ENCODE data around the gene REEP5.
A peak's percentile ranks its signal among the peaks of the same experiment; 100 is the strongest.

Gene REEP5

GRCh38 chr5:112876362-112876761 is 45.7 kb downstream of the REEP5 start:
- Histone ChIP-seq H3K4me3 (ENCODE audit: low read depth in 1 of 5, low read length in 5 of 5) (no peak overlapping the region), H3K9ac (ENCODE audit: low read length in 5 of 5) (peak overlapping the region in 2 of 5 donors; percentile 6 to 49), H3K27me3 (ENCODE audit: control insufficient read depth in 5 of 5, insufficient read depth in 4 of 5, low read length in 5 of 5) (no peaks in the 10 kb centered on the region), H3K4me1 (ENCODE audit: control insufficient read depth in 5 of 5, insufficient read depth in 5 of 5, low read length in 5 of 5) (peaks cover 0 to 7% (median 0%) of the 10 kb centered on the region in 5 donors), H3K36me3 (ENCODE audit: control insufficient read depth in 5 of 5, insufficient read depth in 5 of 5, low read length in 5 of 5) (peaks cover 23 to 40% (median 31%) of the 10 kb centered on the region in 5 donors), H3K27ac (ENCODE audit: low read depth, low read length) (peak overlapping the region; percentile 7), H3K9me3 (ENCODE audit: control insufficient read depth in 5 of 5, low read length in 5 of 5) (no peaks in the 10 kb centered on the region)

- H3K36me3 ChIP-seq (ENCODE audit: control insufficient read depth in 5 of 5, insufficient read depth in 5 of 5, low read length in 5 of 5), result peaks cover 20 to 57% (median 43%) of the 10 kb centered on the region in 5 donors
These were observed 51.1 kb downstream of the REEP5 start for GRCh38 chr5:112870966-112871365.

GRCh38 chr5:112869948-112870347 is 52.1 kb downstream of the REEP5 start:
- H3K4me1 ChIP-seq (ENCODE audit: control insufficient read depth in 5 of 5, insufficient read depth in 5 of 5, low read length in 5 of 5), result peaks cover 0 to 4% (median 0%) of the 10 kb centered on the region in 5 donors
- no peak overlapping the region for H3K9ac ChIP-seq (ENCODE audit: low read length in 5 of 5)
- no peaks in the 10 kb centered on the region for H3K9me3 ChIP-seq (ENCODE audit: control insufficient read depth in 5 of 5, low read length in 5 of 5)
- no peak overlapping the region for H3K27ac ChIP-seq (ENCODE audit: low read depth, low read length)
- no peak overlapping the region for H3K4me3 ChIP-seq (ENCODE audit: low read depth in 1 of 5, low read length in 5 of 5)
- H3K36me3 ChIP-seq (ENCODE audit: control insufficient read depth in 5 of 5, insufficient read depth in 5 of 5, low read length in 5 of 5), result peaks cover 24 to 60% (median 43%) of the 10 kb centered on the region in 5 donors
- no peaks in the 10 kb centered on the region for H3K27me3 ChIP-seq (ENCODE audit: control insufficient read depth in 5 of 5, insufficient read depth in 4 of 5, low read length in 5 of 5)

More at GRCh38 chr5:112870966-112871365, 51.1 kb downstream of the REEP5 start:
- peaks cover 0 to 4% (median 0%) of the 10 kb centered on the region in 5 donors for H3K4me1 ChIP-seq (ENCODE audit: control insufficient read depth in 5 of 5, insufficient read depth in 5 of 5, low read length in 5 of 5)
- H3K27ac ChIP-seq (ENCODE audit: low read depth, low read length), result no peak overlapping the region
- H3K27me3 ChIP-seq (ENCODE audit: control insufficient read depth in 5 of 5, insufficient read depth in 4 of 5, low read length in 5 of 5), result no peaks in the 10 kb centered on the region
- no peak overlapping the region for H3K4me3 ChIP-seq (ENCODE audit: low read depth in 1 of 5, low read length in 5 of 5)
- H3K9ac ChIP-seq (ENCODE audit: low read length in 5 of 5), result no peak overlapping the region
- no peaks in the 10 kb centered on the region for H3K9me3 ChIP-seq (ENCODE audit: control insufficient read depth in 5 of 5, low read length in 5 of 5)

- Histone ChIP-seq H3K27me3 (ENCODE audit: control insufficient read depth in 5 of 5, insufficient read depth in 4 of 5, low read length in 5 of 5) (no peaks in the 10 kb centered on the region), H3K4me3 (ENCODE audit: low read depth in 1 of 5, low read length in 5 of 5) (no peak overlapping the region), H3K9ac (ENCODE audit: low read length in 5 of 5) (no peak overlapping the region), H3K4me1 (ENCODE audit: control insufficient read depth in 5 of 5, insufficient read depth in 5 of 5, low read length in 5 of 5) (peaks cover 0 to 20% (median 12%) of the 10 kb centered on the region in 5 donors), H3K27ac (ENCODE audit: low read depth, low read length) (no peak overlapping the region), H3K36me3 (ENCODE audit: control insufficient read depth in 5 of 5, insufficient read depth in 5 of 5, low read length in 5 of 5) (peaks cover 29 to 66% (median 55%) of the 10 kb centered on the region in 5 donors), H3K9me3 (ENCODE audit: control insufficient read depth in 5 of 5, low read length in 5 of 5) (no peaks in the 10 kb centered on the region)
These were observed 54.6 kb downstream of the REEP5 start for GRCh38 chr5:112867411-112867810.

GRCh38 chr5:112866739-112867138 is 55.3 kb downstream of the REEP5 start:
- Histone ChIP-seq H3K4me1 (ENCODE audit: control insufficient read depth in 5 of 5, insufficient read depth in 5 of 5, low read length in 5 of 5) (peaks cover 0 to 27% (median 19%) of the 10 kb centered on the region in 5 donors), H3K27me3 (ENCODE audit: control insufficient read depth in 5 of 5, insufficient read depth in 4 of 5, low read length in 5 of 5) (no peaks in the 10 kb centered on the region), H3K9me3 (ENCODE audit: control insufficient read depth in 5 of 5, low read length in 5 of 5) (no peaks in the 10 kb centered on the region), H3K4me3 (ENCODE audit: low read depth in 1 of 5, low read length in 5 of 5) (no peak overlapping the region), H3K36me3 (ENCODE audit: control insufficient read depth in 5 of 5, insufficient read depth in 5 of 5, low read length in 5 of 5) (peaks cover 29 to 66% (median 55%) of the 10 kb centered on the region in 5 donors), H3K27ac (ENCODE audit: low read depth, low read length) (no peak overlapping the region), H3K9ac (ENCODE audit: low read length in 5 of 5) (no peak overlapping the region)

GRCh38 chr5:112865128-112865527 is 56.9 kb downstream of the REEP5 start:
- no peak overlapping the region for H3K27ac ChIP-seq (ENCODE audit: low read depth, low read length)
- no peaks in the 10 kb centered on the region for H3K27me3 ChIP-seq (ENCODE audit: control insufficient read depth in 5 of 5, insufficient read depth in 4 of 5, low read length in 5 of 5)

GRCh38 chr5:112863549-112863948 is 58.5 kb downstream of the REEP5 start:
- no peak overlapping the region for H3K27ac ChIP-seq (ENCODE audit: low read depth, low read length)

More at GRCh38 chr5:112865128-112865527, 56.9 kb downstream of the REEP5 start:
- H3K9me3 ChIP-seq (ENCODE audit: control insufficient read depth in 5 of 5, low read length in 5 of 5), result no peaks in the 10 kb centered on the region
- peaks cover 29 to 59% (median 48%) of the 10 kb centered on the region in 5 donors for H3K36me3 ChIP-seq (ENCODE audit: control insufficient read depth in 5 of 5, insufficient read depth in 5 of 5, low read length in 5 of 5)
- H3K4me1 ChIP-seq (ENCODE audit: control insufficient read depth in 5 of 5, insufficient read depth in 5 of 5, low read length in 5 of 5), result peaks cover 3 to 34% (median 27%) of the 10 kb centered on the region in 5 donors
- no peak overlapping the region for H3K4me3 ChIP-seq (ENCODE audit: low read depth in 1 of 5, low read length in 5 of 5)
- H3K9ac ChIP-seq (ENCODE audit: low read length in 5 of 5), result no peak overlapping the region

GRCh38 chr5:112862085-112862484 is 59.9 kb downstream of the REEP5 start:
- no peaks in the 10 kb centered on the region for H3K9me3 ChIP-seq (ENCODE audit: control insufficient read depth in 5 of 5, low read length in 5 of 5)
- peak overlapping the region; percentile 90 to 99 (median 99) for H3K9ac ChIP-seq (ENCODE audit: low read length in 5 of 5)
- H3K36me3 ChIP-seq (ENCODE audit: control insufficient read depth in 5 of 5, insufficient read depth in 5 of 5, low read length in 5 of 5), result peaks cover 13 to 30% (median 25%) of the 10 kb centered on the region in 5 donors
- peak overlapping the region; percentile 88 to 98 (median 94) for H3K4me3 ChIP-seq (ENCODE audit: low read depth in 1 of 5, low read length in 5 of 5)
- H3K27me3 ChIP-seq (ENCODE audit: control insufficient read depth in 5 of 5, insufficient read depth in 4 of 5, low read length in 5 of 5), result no peaks in the 10 kb centered on the region
- H3K4me1 ChIP-seq (ENCODE audit: control insufficient read depth in 5 of 5, insufficient read depth in 5 of 5, low read length in 5 of 5), result peaks cover 3 to 34% (median 27%) of the 10 kb centered on the region in 5 donors
- peak overlapping the region; percentile 88 for H3K27ac ChIP-seq (ENCODE audit: low read depth, low read length)

More at GRCh38 chr5:112863549-112863948, 58.5 kb downstream of the REEP5 start:
- H3K9ac ChIP-seq (ENCODE audit: low read length in 5 of 5), result peak overlapping the region in 2 of 5 donors; percentile 11 to 41
- no peaks in the 10 kb centered on the region for H3K27me3 ChIP-seq (ENCODE audit: control insufficient read depth in 5 of 5, insufficient read depth in 4 of 5, low read length in 5 of 5)
- peaks cover 3 to 34% (median 27%) of the 10 kb centered on the region in 5 donors for H3K4me1 ChIP-seq (ENCODE audit: control insufficient read depth in 5 of 5, insufficient read depth in 5 of 5, low read length in 5 of 5)
- H3K4me3 ChIP-seq (ENCODE audit: low read depth in 1 of 5, low read length in 5 of 5), result no peak overlapping the region
- peaks cover 23 to 43% (median 35%) of the 10 kb centered on the region in 5 donors for H3K36me3 ChIP-seq (ENCODE audit: control insufficient read depth in 5 of 5, insufficient read depth in 5 of 5, low read length in 5 of 5)
- no peaks in the 10 kb centered on the region for H3K9me3 ChIP-seq (ENCODE audit: control insufficient read depth in 5 of 5, low read length in 5 of 5)

GRCh38 chr5:112861638-112861985 is 60.4 kb downstream of the REEP5 start:
- H3K36me3 ChIP-seq (ENCODE audit: control insufficient read depth in 5 of 5, insufficient read depth in 5 of 5, low read length in 5 of 5), result peaks cover 8 to 26% (median 21%) of the 10 kb centered on the region in 5 donors
- peak overlapping the region; percentile 88 to 98 (median 94) for H3K4me3 ChIP-seq (ENCODE audit: low read depth in 1 of 5, low read length in 5 of 5)
- peak overlapping the region; percentile 90 to 99 (median 99) for H3K9ac ChIP-seq (ENCODE audit: low read length in 5 of 5)
- peak overlapping the region; percentile 88 for H3K27ac ChIP-seq (ENCODE audit: low read depth, low read length)
- H3K27me3 ChIP-seq (ENCODE audit: control insufficient read depth in 5 of 5, insufficient read depth in 4 of 5, low read length in 5 of 5), result no peaks in the 10 kb centered on the region
- H3K9me3 ChIP-seq (ENCODE audit: control insufficient read depth in 5 of 5, low read length in 5 of 5), result no peaks in the 10 kb centered on the region
- peaks cover 3 to 34% (median 27%) of the 10 kb centered on the region in 5 donors for H3K4me1 ChIP-seq (ENCODE audit: control insufficient read depth in 5 of 5, insufficient read depth in 5 of 5, low read length in 5 of 5)

- peaks cover 3 to 34% (median 27%) of the 10 kb centered on the region in 5 donors for H3K4me1 ChIP-seq (ENCODE audit: control insufficient read depth in 5 of 5, insufficient read depth in 5 of 5, low read length in 5 of 5)
- H3K27me3 ChIP-seq (ENCODE audit: control insufficient read depth in 5 of 5, insufficient read depth in 4 of 5, low read length in 5 of 5), result no peaks in the 10 kb centered on the region
- H3K9ac ChIP-seq (ENCODE audit: low read length in 5 of 5), result peak within 1 kb of the TSS; percentile 90 to 99 (median 99)
- peak within 1 kb of the TSS; percentile 88 for H3K27ac ChIP-seq (ENCODE audit: low read depth, low read length)
- peak within 1 kb of the TSS; percentile 88 to 98 (median 94) for H3K4me3 ChIP-seq (ENCODE audit: low read depth in 1 of 5, low read length in 5 of 5)
- no peaks in the 10 kb centered on the region for H3K9me3 ChIP-seq (ENCODE audit: control insufficient read depth in 5 of 5, low read length in 5 of 5)
- peaks cover 8 to 20% (median 17%) of the 10 kb centered on the region in 5 donors for H3K36me3 ChIP-seq (ENCODE audit: control insufficient read depth in 5 of 5, insufficient read depth in 5 of 5, low read length in 5 of 5)
These were observed 60.9 kb downstream of the REEP5 start, which contains the start of gene SRP19 for GRCh38 chr5:112860929-112861637. TSS of gene SRP19 (plus strand) at chr5:112861287. CDS start at chr5:112861377, 90 bp downstream.
